ENCODE data around the gene SYT13. TPM values are rescaled to one million over a fixed set of nuclear protein-coding genes. Genes with fewer than 3 reads are reported as not detected.

The SYT13 gene
- total RNA-seq, 4 donors from 2014 or later: not detected

GRCh38 chr11:45288339-45288738 lies 2.2 kb upstream of the SYT13 start:
- no peak for TF ChIP-seq CTCF (IDR thresholded peaks at IDR 0.05)
- DNase-seq (ENCODE audit: low spot score) (no peak), ATAC-seq (ENCODE audit: low FRiP score) (no peak)

GRCh38 chr11:45287316-45287903 lies 1.3 kb upstream of the SYT13 start:
- DNase-seq (ENCODE audit: low spot score) (no peak), ATAC-seq (ENCODE audit: low FRiP score) (no peak)
- TF ChIP-seq CTCF (IDR thresholded peaks at IDR 0.05): no peak

- no peak for TF ChIP-seq CTCF (IDR thresholded peaks at IDR 0.05)
- no peak for DNase-seq (ENCODE audit: low spot score)
- no peak for ATAC-seq (ENCODE audit: low FRiP score)
Measured at GRCh38 chr11:45285250-45285828, 802 bp downstream of the SYT13 start.

- DNase-seq (ENCODE audit: low spot score) (no peak), ATAC-seq (ENCODE audit: low FRiP score) (no peak)
- no peak for TF ChIP-seq CTCF (IDR thresholded peaks at IDR 0.05)
Measured at GRCh38 chr11:45282081-45282480, 4.1 kb downstream of the SYT13 start.

GRCh38 chr11:45280449-45280848 lies 5.7 kb downstream of the SYT13 start:
- no peak for TF ChIP-seq CTCF (IDR thresholded peaks at IDR 0.05)
- no peak for DNase-seq (ENCODE audit: low spot score)
- no peak for ATAC-seq (ENCODE audit: low FRiP score)

- no peak for ATAC-seq (ENCODE audit: low FRiP score)
- no peak for TF ChIP-seq CTCF (IDR thresholded peaks at IDR 0.05)
- DNase-seq (ENCODE audit: low spot score): no peak
Measured at GRCh38 chr11:45279645-45280044, 6.5 kb downstream of the SYT13 start.

GRCh38 chr11:45278714-45279113 lies 7.4 kb downstream of the SYT13 start:
- DNase-seq (ENCODE audit: low spot score) (no peak), ATAC-seq (ENCODE audit: low FRiP score) (no peak)
- no peak for TF ChIP-seq CTCF (IDR thresholded peaks at IDR 0.05)

Data from omental fat pad (tissue), 4 donors.